Activated CD4-positive, alpha-beta memory T cell treated with anti-CD3 and anti-CD28 coated beads for 36 hours (primary cell): Measurements from ENCODE around the gene CNKSR3. TPM values are rescaled to one million over a fixed set of nuclear protein-coding genes. Genes with fewer than 3 reads are reported as not detected.

Source experiments
- CTCF ChIA-PET: fragments of 350-600 bp; sonication (Branson Sonifier 250); formaldehyde crosslinking; loops from one replicate; lab custom pipeline; 2021; ENCODE audit warnings: antibody characterized with exemption, inconsistent platforms; lab: Charles Lee
- POLR2A ChIA-PET: fragments of 350-600 bp; sonication (Branson Sonifier 250); formaldehyde crosslinking; loops from one replicate; lab custom pipeline; 2021; ENCODE audit warnings: antibody characterized with exemption; lab: Charles Lee
- DNase-seq: peaks from one replicate; pipeline ENCODE4 v3.0.0-alpha.2; 2020
- H3K27ac Mint-ChIP-seq: one replicate; pipeline ENCODE4 v1.8.0; 2021; ENCODE audit warnings: mixed read lengths
- H3K27me3 Mint-ChIP-seq: one replicate; pipeline ENCODE4 v1.8.0; 2021; ENCODE audit warnings: mixed read lengths
- H3K36me3 Mint-ChIP-seq: one replicate; pipeline ENCODE4 v1.8.0; 2021; ENCODE audit warnings: mixed read lengths
- H3K4me1 Mint-ChIP-seq: one replicate; pipeline ENCODE4 v1.8.0; 2021; ENCODE audit warnings: low read depth, mixed read lengths
- H3K4me3 Mint-ChIP-seq: one replicate; pipeline ENCODE4 v1.8.0; 2021; ENCODE audit warnings: mild to moderate bottlenecking, mixed read lengths
- H3K9me3 Mint-ChIP-seq: one replicate; pipeline ENCODE4 v1.8.0; 2021; ENCODE audit warnings: mixed read lengths
- intact Hi-C: fragments of 100-400 bp; cut with micrococcal nuclease; formaldehyde crosslinking; loops from one replicate; pipeline ENCODE4 v1.15.1; 2023
- total RNA-seq, 2 experiments: library from RNA; stranded (reverse); gene quantifications; one replicate each; pipeline ENCODE4 v1.2.3, GENCODE V29; 2021

Gene CNKSR3
- total RNA-seq, 2 experiments from 2014 or later = 0.12 TPM

- DNase-seq = no peak
- ChIA-PET POLR2A (no interaction called here), CTCF (no interaction called here)
- Mint-ChIP-seq H3K36me3 (no peaks in the 10 kb centered on the region), H3K4me1 (no peaks in the 10 kb centered on the region), H3K27ac (no peak overlapping the region), H3K9me3 (peaks cover 5% of the 10 kb centered on the region), H3K27me3 (peaks cover 32% of the 10 kb centered on the region), H3K4me3 (no peak overlapping the region)
- intact Hi-C loops = no loop called here
Measured at GRCh38 chr6:154390034-154390433, 120.5 kb downstream of the CNKSR3 start.

GRCh38 chr6:154388803-154389202 is 121.7 kb downstream of the CNKSR3 start:
- CTCF ChIA-PET = interaction anchor here (1.3 kb wide), 1 partner anchor 18 kb away, joined by 3 read pairs; no protein-coding TSS in a partner anchor
- intact Hi-C loops = no loop called here
- POLR2A ChIA-PET = no interaction called here
- Mint-ChIP-seq H3K27ac (no peak overlapping the region), H3K4me3 (no peak overlapping the region), H3K36me3 (no peaks in the 10 kb centered on the region), H3K9me3 (peaks cover 5% of the 10 kb centered on the region), H3K4me1 (no peaks in the 10 kb centered on the region), H3K27me3 (peaks cover 34% of the 10 kb centered on the region)
- no peak for DNase-seq

GRCh38 chr6:154386848-154387717 is 123.4 kb downstream of the CNKSR3 start:
- no peak overlapping the region for H3K27ac Mint-ChIP-seq
- no peak overlapping the region for H3K4me3 Mint-ChIP-seq
- H3K4me1 Mint-ChIP-seq = no peaks in the 10 kb centered on the region
- no peaks in the 10 kb centered on the region for H3K36me3 Mint-ChIP-seq
- H3K27me3 Mint-ChIP-seq = peaks cover 28% of the 10 kb centered on the region
- DNase-seq = no peak
- POLR2A ChIA-PET = no interaction called here
- H3K9me3 Mint-ChIP-seq = peaks cover 14% of the 10 kb centered on the region
- CTCF ChIA-PET = no interaction called here
- intact Hi-C loops = no loop called here

DNA sequence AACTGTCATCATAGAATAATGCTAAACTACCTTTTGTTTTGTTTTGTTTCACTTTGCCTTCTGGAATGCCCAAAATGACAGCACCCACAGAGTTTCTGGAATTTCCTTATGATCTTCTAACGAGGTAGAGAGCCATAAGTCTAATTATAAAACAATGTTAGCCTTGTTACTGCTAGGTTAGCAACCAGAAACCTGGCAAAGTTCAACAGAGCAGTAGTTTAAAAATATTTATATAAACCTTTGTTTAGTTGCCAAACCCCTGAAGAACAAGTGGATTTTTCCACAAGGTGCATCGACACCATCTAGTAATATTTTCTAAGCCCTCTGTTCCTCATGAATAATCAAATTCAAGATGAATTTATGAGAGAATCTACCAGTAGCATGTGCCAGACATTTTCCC is 126.3 kb downstream of the CNKSR3 start:
- H3K4me3 Mint-ChIP-seq = no peak overlapping the region
- H3K4me1 Mint-ChIP-seq = no peaks in the 10 kb centered on the region
- no peaks in the 10 kb centered on the region for H3K36me3 Mint-ChIP-seq
- peaks cover 20% of the 10 kb centered on the region for H3K27me3 Mint-ChIP-seq
- ChIA-PET POLR2A (no interaction called here), CTCF (no interaction called here)
- peaks cover 10% of the 10 kb centered on the region for H3K9me3 Mint-ChIP-seq
- intact Hi-C loops = no loop called here
- H3K27ac Mint-ChIP-seq = no peak overlapping the region
- DNase-seq = no peak

- POLR2A ChIA-PET = no interaction called here
Measured at GRCh38 chr6:154383273-154383672, 127.2 kb downstream of the CNKSR3 start.

GRCh38 chr6:154382740-154383139 is 127.7 kb downstream of the CNKSR3 start:
- no peak overlapping the region for H3K27ac Mint-ChIP-seq
- no peaks in the 10 kb centered on the region for H3K36me3 Mint-ChIP-seq
- CTCF ChIA-PET = no interaction called here

More at GRCh38 chr6:154383273-154383672, 127.2 kb downstream of the CNKSR3 start:
- Mint-ChIP-seq H3K4me3 (no peak overlapping the region), H3K36me3 (no peaks in the 10 kb centered on the region), H3K9me3 (peaks cover 9% of the 10 kb centered on the region), H3K27ac (no peak overlapping the region), H3K27me3 (peaks cover 14% of the 10 kb centered on the region), H3K4me1 (no peaks in the 10 kb centered on the region)
- intact Hi-C loops = no loop called here
- CTCF ChIA-PET = no interaction called here
- no peak for DNase-seq

DNA sequence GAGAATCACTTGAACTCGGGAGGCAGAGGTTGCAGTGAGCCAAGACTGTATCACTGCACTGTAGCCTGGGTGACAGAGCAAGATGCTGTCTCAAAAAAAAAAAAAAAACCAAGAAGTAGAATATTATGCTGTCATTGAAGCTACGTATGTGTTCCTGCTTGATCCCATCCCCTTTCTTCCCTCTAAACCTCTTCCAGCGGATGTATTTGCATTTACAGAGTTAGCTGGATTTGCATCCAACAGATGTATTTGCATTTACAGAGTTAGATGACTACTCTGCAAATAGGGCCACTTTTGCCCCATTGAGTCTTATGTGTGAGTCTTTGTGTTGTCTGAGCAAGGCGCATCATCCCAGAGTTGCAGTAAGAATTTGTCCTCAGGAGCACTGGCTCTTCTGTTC is 128.9 kb downstream of the CNKSR3 start:
- ChIA-PET POLR2A (no interaction called here), CTCF (interaction anchor here (0.6 to 0.7 kb wide), 2 partner anchors 13 to 227 kb away, joined by 3 read pairs; no protein-coding TSS in a partner anchor)
- intact Hi-C loops = no loop called here
- DNase-seq = no peak
- H3K4me3 Mint-ChIP-seq = no peak overlapping the region
- H3K36me3 Mint-ChIP-seq = no peaks in the 10 kb centered on the region
- peaks cover 11% of the 10 kb centered on the region for H3K27me3 Mint-ChIP-seq
- H3K9me3 Mint-ChIP-seq = peaks cover 9% of the 10 kb centered on the region
- no peaks in the 10 kb centered on the region for H3K4me1 Mint-ChIP-seq
- H3K27ac Mint-ChIP-seq = no peak overlapping the region

More at GRCh38 chr6:154382740-154383139, 127.7 kb downstream of the CNKSR3 start:
- Mint-ChIP-seq H3K9me3 (peaks cover 9% of the 10 kb centered on the region), H3K4me3 (no peak overlapping the region), H3K4me1 (no peaks in the 10 kb centered on the region), H3K27me3 (peaks cover 14% of the 10 kb centered on the region)
- POLR2A ChIA-PET = no interaction called here
- no peak for DNase-seq
- intact Hi-C loops = no loop called here

GRCh38 chr6:154380741-154381140 is 129.7 kb downstream of the CNKSR3 start:
- POLR2A ChIA-PET = no interaction called here
- Mint-ChIP-seq H3K36me3 (no peaks in the 10 kb centered on the region), H3K27me3 (peaks cover 8% of the 10 kb centered on the region), H3K4me3 (no peak overlapping the region), H3K4me1 (no peaks in the 10 kb centered on the region), H3K27ac (no peak overlapping the region), H3K9me3 (peaks cover 9% of the 10 kb centered on the region)
- no peak for DNase-seq
- intact Hi-C loops = no loop called here
- CTCF ChIA-PET = interaction anchor here (0.7 kb wide), 1 partner anchor 226 kb away, joined by 3 read pairs; no protein-coding TSS in a partner anchor

DNA sequence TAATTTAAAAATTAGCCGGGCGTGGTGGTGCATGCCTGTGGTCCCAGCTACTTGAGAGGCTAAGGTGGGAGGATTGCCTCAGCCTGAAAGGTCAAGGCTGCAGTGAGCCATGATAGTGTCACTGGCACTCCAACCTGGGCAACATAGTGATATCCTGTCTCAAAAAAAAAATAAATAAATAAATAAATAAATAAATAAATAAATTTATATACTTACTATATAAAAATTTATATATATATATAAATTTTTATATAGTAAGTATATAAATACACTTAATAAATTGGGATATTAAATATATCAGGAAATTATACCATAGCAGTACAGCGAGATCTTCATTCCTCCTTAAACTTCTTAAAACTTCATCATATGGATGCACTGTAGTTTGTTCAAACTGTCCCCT is 130.9 kb downstream of the CNKSR3 start:
- POLR2A ChIA-PET = no interaction called here
- intact Hi-C loops = no loop called here
- H3K27me3 Mint-ChIP-seq = peaks cover 8% of the 10 kb centered on the region
- H3K36me3 Mint-ChIP-seq = no peaks in the 10 kb centered on the region
- no peaks in the 10 kb centered on the region for H3K4me1 Mint-ChIP-seq
- no peak overlapping the region for H3K4me3 Mint-ChIP-seq
- DNase-seq = no peak
- no peak overlapping the region for H3K27ac Mint-ChIP-seq
- CTCF ChIA-PET = no interaction called here
- H3K9me3 Mint-ChIP-seq = peaks cover 9% of the 10 kb centered on the region

GRCh38 chr6:154378518-154378917 is 132.0 kb downstream of the CNKSR3 start:
- intact Hi-C loops = no loop called here
- Mint-ChIP-seq H3K36me3 (no peaks in the 10 kb centered on the region), H3K4me3 (no peak overlapping the region), H3K27me3 (peaks cover 5% of the 10 kb centered on the region), H3K27ac (no peak overlapping the region), H3K4me1 (no peaks in the 10 kb centered on the region), H3K9me3 (peaks cover 8% of the 10 kb centered on the region)
- ChIA-PET CTCF (no interaction called here), POLR2A (no interaction called here)
- DNase-seq = no peak

GRCh38 chr6:154377726-154378125 is 132.8 kb downstream of the CNKSR3 start:
- POLR2A ChIA-PET = no interaction called here

GRCh38 chr6:154373971-154374370 is 136.5 kb downstream of the CNKSR3 start:
- H3K9me3 Mint-ChIP-seq = no peaks in the 10 kb centered on the region
- no peaks in the 10 kb centered on the region for H3K4me1 Mint-ChIP-seq
- POLR2A ChIA-PET = no interaction called here
- CTCF ChIA-PET = no interaction called here
- no peak overlapping the region for H3K27ac Mint-ChIP-seq
- intact Hi-C loops = no loop called here
- H3K27me3 Mint-ChIP-seq = peaks cover 2% of the 10 kb centered on the region
- H3K4me3 Mint-ChIP-seq = no peak overlapping the region
- H3K36me3 Mint-ChIP-seq = no peaks in the 10 kb centered on the region
- no peak for DNase-seq

More at GRCh38 chr6:154377726-154378125, 132.8 kb downstream of the CNKSR3 start:
- peaks cover 5% of the 10 kb centered on the region for H3K27me3 Mint-ChIP-seq
- H3K36me3 Mint-ChIP-seq = no peaks in the 10 kb centered on the region
- intact Hi-C loops = no loop called here
- H3K4me1 Mint-ChIP-seq = no peaks in the 10 kb centered on the region
- H3K4me3 Mint-ChIP-seq = no peak overlapping the region
- no peak for DNase-seq
- CTCF ChIA-PET = no interaction called here
- H3K9me3 Mint-ChIP-seq = no peaks in the 10 kb centered on the region
- no peak overlapping the region for H3K27ac Mint-ChIP-seq
